GM18909 (cell line): ENCODE results near the gene COG7.
"Not testable (repeated sequence)": the region's sequence is repeated elsewhere in the genome, so short reads cannot be mapped to it uniquely, and the experiment has no call there.

Source experiments
- ATAC-seq: cut with Tn5 transposase; IDR thresholded peaks from one replicate; pipeline ENCODE4 v1.9.1; 2021; ENCODE audit warnings: mild to moderate bottlenecking; ENCODE audit not compliant: unreplicated experiment, poor library complexity

The COG7 gene

DNA sequence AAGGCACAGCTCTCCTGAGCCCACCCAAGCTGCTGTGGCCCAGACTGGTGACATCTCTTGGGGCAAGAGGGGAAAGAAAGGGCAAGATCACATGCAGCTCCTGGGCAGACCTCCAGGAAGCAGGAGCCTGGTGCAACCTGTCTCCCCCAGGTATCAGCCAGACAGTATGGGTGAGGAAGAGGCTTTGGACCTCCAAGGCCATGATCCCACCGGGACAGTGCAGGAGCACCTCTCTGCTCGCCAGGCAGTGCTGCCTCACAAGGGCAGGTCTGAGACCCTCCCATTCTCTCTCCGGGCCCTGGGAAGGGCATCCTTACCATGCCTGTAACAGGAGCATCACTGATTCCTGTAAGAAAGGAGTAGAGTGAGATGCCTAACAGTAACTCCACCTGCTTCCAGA lies 25.6 kb upstream of the COG7 start:
- ATAC-seq: no peak

DNA sequence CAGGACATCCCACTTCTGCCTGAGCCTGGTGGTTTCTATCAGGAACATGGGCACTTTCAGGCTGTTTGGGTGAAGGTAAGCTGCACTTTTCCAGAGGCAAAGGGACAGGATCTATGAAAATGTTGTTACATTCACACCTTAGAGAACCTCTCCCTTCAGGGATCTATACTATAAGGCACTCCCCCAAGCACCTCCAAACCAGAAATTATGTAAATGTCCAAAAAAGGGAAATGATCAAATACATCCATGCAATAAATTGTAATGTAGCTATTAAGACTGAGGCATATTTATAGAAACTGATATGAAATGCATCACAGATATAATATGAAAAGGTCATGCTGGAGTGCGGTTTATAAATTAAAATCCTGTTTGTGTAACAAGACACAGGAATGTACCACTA lies 23.3 kb upstream of the COG7 start:
- ATAC-seq: no peak

DNA sequence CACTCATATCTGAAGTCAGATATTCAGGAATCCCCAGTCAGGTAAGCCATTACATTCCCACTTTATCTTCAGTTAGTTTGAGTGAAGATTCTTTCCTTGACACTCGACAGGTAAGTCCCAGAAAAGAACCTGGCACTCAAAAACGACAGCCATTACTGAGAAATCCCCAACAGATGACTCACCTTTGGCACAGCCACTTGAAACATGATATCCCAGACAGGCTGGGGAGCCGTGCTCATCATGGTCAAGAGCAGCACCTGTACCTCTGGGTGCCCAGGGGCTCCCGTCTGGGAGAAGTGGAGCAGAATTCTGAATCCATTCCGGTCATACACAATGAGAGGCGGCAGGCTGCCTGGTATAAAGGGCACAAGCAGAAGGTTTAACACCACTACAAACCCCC lies 16.8 kb upstream of the COG7 start:
- no peak for ATAC-seq

- ATAC-seq: no peak
These were observed 13.3 kb upstream of the COG7 start for GRCh38 chr16:23466162-23466885.

- ATAC-seq: no peak
These were observed 12.2 kb upstream of the COG7 start for GRCh38 chr16:23465179-23465578.

GRCh38 chr16:23464196-23464595 lies 11.2 kb upstream of the COG7 start:
- ATAC-seq: no peak

GRCh38 chr16:23462994-23463393 lies 10.0 kb upstream of the COG7 start:
- not testable (repeated sequence) for ATAC-seq

DNA sequence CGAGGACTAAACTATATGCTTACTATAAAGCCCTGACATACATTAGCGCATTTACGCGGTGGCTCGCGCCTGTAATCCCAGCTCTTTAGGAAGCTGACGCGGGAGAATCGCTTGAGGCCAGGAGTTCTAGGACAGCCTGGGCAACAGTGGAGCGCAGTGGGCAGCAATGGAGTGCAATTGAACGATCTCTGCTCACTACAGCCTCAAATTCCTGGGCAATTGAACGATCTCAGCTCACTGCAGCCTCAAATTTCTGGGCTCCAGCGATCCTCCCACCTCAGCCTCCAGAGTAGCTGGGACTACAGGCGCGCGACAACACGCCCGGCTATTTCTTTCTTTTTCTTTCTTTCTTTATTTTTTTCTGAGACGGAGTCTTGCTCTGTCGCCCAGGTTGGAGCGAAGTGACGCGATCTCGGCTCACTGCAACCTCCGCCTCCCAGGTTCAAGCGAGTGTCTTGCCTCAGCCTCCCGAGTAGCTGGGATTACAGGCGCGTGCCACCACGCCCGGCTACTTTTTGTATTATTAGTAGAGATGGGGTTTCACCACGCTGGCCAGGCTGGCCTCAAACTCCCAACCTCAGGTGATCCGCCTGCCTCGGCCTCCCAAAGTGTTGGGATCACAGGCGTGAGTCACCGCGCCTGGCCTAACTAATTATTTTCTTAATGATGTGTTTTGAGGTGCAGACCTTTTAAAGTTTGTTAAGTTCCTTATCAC lies 506 bp upstream of the COG7 start:
- ATAC-seq: peak; percentile 13

GRCh38 chr16:23452221-23452571 lies 793 bp downstream of the COG7 start:
- ATAC-seq: no peak

DNA sequence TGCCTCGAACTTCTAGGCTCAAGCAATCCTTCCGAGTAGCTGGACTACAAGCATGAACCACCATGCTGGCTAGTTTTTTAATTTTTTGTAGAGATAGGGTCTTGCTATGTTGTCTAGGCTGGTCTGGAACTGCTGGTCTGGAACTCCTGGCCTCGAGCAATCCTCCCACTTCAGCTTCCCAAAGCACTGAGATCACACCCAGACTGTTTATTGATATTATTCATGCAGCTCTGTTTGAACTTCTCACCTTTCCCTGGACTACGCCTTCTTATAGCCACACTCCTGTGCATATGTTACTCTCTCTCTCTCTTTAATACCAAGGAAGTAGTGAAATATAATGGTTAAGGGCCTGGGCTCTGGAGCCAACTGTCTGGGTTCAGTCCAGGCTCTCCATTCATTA lies 4.6 kb downstream of the COG7 start:
- ATAC-seq: no peak

DNA sequence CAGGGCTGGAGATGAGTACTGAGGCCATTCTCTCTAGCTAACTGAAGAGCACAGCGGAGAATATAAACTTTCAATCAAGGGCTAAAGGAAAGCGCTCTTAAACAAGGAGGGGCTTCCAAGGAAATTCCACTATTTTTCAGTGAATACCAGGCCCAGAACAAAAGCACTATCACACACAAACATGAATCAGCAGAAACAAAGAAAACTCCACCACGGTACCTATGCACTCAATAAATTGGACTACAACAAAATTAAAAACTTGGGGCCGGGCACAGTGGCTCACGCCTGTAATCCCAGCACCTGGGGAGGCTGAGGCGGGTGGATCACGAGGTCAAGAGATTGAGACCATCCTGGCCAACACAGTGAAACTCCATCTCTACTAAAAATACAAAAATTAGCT lies 15.4 kb downstream of the COG7 start:
- ATAC-seq: not testable (repeated sequence)

DNA sequence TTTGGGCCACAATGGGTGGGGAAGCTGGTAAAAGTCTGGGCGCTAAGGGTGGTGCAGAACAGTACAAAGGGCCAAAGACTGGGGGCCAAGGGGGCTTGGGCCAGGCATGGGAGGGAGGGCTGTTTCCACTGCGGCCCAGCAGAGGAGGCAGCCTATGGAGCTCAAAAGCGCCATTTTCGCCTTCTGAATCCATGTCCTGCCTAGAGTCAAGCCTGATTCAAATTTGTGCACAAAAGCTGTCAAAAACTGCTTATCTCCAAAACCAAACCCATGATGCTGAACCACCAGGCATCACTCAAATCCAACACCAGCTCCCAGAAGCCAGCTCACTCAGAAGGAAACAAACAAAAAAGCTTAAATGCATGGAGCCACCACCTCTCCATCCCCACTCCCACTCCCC lies 16.0 kb downstream of the COG7 start:
- no peak for ATAC-seq

GRCh38 chr16:23435500-23435899 lies 17.5 kb downstream of the COG7 start:
- ATAC-seq: peak; percentile 53

- no peak for ATAC-seq
These were observed 18.6 kb downstream of the COG7 start for GRCh38 chr16:23434380-23434779.

DNA sequence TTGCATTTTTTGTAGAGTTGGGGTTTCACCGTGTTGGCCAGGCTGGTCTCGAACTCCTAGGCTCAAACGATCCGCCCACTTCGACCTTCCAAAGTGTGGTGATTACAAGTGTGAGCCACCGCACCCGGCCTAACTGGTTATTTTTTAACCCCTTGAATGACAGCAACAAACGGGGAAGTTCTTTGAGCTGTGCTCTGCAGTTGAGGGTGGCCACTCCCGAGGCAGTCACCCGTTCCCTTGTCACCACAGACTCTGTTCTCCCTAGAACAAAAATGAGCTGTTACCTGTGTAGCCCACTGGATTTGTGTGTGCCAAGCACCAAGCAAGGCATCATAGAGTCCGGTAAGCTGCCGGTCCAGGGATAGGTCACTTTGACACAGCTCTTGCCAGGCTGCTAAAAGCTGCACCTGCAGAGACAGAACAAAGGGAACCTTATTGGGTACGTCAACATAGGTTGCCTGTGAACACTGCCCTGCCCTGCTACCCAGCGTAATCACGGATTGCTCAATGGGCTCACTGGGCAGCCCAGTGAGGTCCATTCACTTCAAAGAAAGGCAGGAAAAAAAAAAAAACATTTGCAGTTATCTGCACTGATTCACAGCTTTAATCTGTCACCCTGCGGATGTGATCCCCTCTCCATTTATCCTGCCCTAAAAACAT lies 19.6 kb downstream of the COG7 start:
- ATAC-seq: no peak

GRCh38 chr16:23432176-23433128 lies 20.5 kb downstream of the COG7 start:
- no peak for ATAC-seq

DNA sequence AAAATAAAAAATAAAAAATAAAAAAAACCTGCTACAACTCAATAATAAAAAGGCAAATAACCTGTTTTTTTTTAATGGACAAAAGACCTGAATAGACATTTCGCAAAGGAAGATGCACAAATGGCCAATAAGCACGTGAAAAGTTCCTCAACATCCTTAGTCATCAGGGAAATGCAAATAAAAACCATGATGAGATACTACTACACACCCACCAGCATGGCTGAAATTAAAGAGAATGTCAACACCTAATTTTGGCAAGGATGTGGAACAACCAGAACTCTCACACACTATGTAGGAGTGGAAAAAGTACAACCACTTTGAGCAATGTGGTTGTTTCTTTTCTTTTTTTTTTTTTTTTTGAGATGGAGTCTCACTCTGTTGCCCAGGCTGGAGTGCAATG lies 24.6 kb downstream of the COG7 start:
- ATAC-seq: no peak

DNA sequence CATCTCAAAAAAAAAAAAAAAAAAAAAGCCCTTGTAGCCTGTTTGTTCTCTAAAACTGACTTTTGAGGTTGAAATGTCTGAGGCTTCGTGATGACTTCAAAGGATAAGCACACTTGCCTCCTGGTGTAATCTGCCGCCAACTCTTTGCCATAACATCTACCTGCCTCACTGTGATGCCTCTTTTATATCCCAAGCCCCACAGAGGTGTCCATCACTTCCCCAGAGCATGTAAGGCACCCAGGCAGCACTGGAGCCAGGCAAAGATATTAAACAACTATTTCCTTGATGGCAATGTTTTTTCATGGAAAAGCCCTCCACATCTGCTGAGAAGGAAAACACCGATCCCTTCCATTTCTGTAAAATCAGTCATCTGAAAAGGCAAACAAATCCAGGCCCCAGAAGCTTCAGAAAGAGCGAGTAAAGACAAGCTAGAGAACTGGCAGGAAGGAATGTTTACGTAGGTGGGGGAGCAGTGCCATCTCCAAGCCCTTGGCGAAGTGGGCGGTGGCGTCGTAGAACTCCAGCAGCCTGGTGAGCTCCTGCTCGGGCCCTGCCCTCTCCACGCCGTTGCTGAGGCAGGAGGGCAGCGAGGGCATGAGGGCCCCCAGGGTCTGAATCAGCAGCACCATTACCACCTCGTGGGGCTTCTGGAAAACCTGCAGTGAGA lies 28.6 kb downstream of the COG7 start:
- no peak for ATAC-seq

DNA sequence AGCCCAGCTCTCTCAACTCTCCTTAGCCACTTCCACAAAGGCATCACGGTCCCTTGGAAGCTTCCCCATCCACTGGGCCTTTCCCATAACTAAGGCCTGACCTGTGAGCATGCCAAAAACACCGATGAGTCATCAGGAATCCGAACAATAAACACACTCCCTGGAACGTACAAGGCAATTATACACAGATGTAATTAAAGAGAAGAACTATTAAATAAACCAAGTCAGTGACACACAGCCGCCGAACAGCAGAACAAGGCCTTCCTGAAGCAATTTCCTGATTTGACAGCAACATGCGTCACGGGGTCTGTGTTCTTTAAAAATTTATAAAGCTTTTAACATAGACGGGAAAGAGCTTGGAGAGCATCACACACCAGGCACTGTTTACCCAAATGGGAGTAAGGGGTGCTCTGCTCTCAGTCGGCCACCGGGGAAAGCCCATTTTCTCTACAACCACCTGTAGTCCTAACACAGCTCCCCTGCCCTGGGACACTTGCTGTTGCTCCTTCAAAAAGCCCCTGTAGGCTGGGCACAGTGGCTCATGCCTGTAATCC lies 29.4 kb downstream of the COG7 start:
- ATAC-seq: no peak

- no peak for ATAC-seq
These were observed 33.0 kb downstream of the COG7 start for GRCh38 chr16:23420011-23420410.
